ENCODE results near the gene CELF2. TPM values are rescaled to one million over a fixed set of nuclear protein-coding genes. Genes with fewer than 3 reads are reported as not detected.

Gene CELF2
- total and polyA plus RNA-seq, 2 of the 4 experiments (the other 2 are of a cell fraction): 3.5 to 6.6 TPM

DNA sequence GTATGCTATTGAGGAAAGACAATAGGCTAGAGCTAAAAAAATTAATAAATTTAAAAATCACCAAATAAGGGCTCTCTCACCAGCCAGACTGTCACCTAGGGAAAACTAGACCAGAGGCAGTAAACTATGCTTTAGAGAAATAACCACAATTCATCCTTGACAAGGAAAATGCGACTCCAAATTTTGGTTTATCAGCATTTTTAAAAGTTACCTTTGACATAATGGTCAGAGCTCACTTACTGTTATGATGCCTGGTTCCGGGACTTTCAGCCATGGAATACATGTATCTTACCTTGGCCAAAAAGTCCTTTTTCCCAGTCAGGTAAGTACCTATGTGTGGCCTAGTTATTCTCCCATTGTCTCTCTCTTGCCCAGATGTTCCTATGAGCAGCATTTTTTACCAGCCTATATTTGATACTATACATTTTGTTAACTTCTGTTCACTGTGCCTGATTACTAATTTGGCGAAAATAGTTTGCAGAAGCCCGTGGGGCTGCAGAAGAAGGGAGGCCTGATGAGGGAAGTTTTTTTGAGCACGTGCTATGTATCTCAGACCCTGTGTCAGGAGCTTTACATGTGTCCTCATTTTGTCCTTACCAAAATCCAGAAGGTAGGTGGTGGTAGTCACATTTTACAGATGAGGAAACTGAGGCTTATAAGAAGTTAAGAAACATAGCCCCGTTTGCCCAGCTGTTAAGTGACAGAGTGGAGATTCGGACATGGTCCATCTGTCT, 149.7 kb downstream of the CELF2 start:
- POLR2A ChIA-PET (ENCODE audit: unreplicated experiment): no interaction called here
- WGBS, 2 experiments (ENCODE audit: extremely low coverage in 2 of 2, insufficient read length in 1 of 2): 100% methylated on average over 1 of the region's 7 CpGs; no CpG with 5 or more reads in 1 of the 2 experiments
- no peak for TF ChIP-seq RFX5 (IDR thresholded peaks at IDR 0.05; ENCODE audit: low read depth, low read length)
- TF ChIP-seq, protein P1, sequence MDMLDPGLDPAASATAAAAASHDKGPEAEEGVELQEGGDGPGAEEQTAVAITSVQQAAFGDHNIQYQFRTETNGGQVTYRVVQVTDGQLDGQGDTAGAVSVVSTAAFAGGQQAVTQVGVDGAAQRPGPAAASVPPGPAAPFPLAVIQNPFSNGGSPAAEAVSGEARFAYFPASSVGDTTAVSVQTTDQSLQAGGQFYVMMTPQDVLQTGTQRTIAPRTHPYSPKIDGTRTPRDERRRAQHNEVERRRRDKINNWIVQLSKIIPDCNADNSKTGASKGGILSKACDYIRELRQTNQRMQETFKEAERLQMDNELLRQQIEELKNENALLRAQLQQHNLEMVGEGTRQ (IDR thresholded peaks at IDR 0.05; ENCODE audit: low read depth, low read length): no peak
- TF ChIP-seq POLR2A (IDR thresholded peaks at IDR 0.05; ENCODE audit: low read depth, low read length): no peak
- TF ChIP-seq, protein P2, sequence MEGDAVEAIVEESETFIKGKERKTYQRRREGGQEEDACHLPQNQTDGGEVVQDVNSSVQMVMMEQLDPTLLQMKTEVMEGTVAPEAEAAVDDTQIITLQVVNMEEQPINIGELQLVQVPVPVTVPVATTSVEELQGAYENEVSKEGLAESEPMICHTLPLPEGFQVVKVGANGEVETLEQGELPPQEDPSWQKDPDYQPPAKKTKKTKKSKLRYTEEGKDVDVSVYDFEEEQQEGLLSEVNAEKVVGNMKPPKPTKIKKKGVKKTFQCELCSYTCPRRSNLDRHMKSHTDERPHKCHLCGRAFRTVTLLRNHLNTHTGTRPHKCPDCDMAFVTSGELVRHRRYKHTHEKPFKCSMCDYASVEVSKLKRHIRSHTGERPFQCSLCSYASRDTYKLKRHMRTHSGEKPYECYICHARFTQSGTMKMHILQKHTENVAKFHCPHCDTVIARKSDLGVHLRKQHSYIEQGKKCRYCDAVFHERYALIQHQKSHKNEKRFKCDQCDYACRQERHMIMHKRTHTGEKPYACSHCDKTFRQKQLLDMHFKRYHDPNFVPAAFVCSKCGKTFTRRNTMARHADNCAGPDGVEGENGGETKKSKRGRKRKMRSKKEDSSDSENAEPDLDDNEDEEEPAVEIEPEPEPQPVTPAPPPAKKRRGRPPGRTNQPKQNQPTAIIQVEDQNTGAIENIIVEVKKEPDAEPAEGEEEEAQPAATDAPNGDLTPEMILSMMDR (conservative IDR thresholded peaks at IDR 0.05; ENCODE audit: low read depth, low read length): no peak
- no peak for TF ChIP-seq CEBPB (IDR thresholded peaks at IDR 0.05; ENCODE audit: low read depth, low read length)
- no peak for TF ChIP-seq FOS (IDR thresholded peaks at IDR 0.05; ENCODE audit: low read depth, low read length)
- TF ChIP-seq, protein P3, sequence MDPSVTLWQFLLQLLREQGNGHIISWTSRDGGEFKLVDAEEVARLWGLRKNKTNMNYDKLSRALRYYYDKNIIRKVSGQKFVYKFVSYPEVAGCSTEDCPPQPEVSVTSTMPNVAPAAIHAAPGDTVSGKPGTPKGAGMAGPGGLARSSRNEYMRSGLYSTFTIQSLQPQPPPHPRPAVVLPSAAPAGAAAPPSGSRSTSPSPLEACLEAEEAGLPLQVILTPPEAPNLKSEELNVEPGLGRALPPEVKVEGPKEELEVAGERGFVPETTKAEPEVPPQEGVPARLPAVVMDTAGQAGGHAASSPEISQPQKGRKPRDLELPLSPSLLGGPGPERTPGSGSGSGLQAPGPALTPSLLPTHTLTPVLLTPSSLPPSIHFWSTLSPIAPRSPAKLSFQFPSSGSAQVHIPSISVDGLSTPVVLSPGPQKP (IDR thresholded peaks at IDR 0.05; ENCODE audit: borderline replicate concordance, low read depth, low read length): no peak
- no peak for TF ChIP-seq MXI1 (IDR thresholded peaks at IDR 0.05; ENCODE audit: borderline replicate concordance, low read depth, low read length)
- TF ChIP-seq BHLHE40 (IDR thresholded peaks at IDR 0.05; ENCODE audit: low read depth, low read length): no peak
- no peak for TF ChIP-seq RCOR1 (IDR thresholded peaks at IDR 0.05; ENCODE audit: insufficient replicate concordance, low read length)
- no TSS peak for BruUV-seq (replicated peaks)
- Histone ChIP-seq H3K9me3 (ENCODE audit: control insufficient read depth, insufficient read depth, low read length) (no peaks in the 10 kb centered on the region), H3K4me3 (ENCODE audit: insufficient read depth, low read depth, low read length) (no peak overlapping the region), H2BK5ac (ENCODE audit: low read depth, low read length, poor library complexity, severe bottlenecking) (no peak overlapping the region), H4K20me1 (ENCODE audit: insufficient read depth, low read length) (no peaks in the 10 kb centered on the region), H4K8ac (ENCODE audit: low read depth in 2 of 2, low read length in 2 of 2) (no peak overlapping the region), H4K5ac (ENCODE audit: low read depth, low read length) (no peak overlapping the region), H3K27ac (ENCODE audit: insufficient read depth, low read length) (no peak overlapping the region), H3K79me1 (ENCODE audit: low read depth in 1 of 2, low read length in 2 of 2) (no peaks in the 10 kb centered on the region), H3K36me3 (ENCODE audit: control insufficient read depth, insufficient read depth, low read length) (no peaks in the 10 kb centered on the region), H3K56ac (ENCODE audit: extremely low read depth, insufficient read depth, low read length) (no peak overlapping the region), H2AK9ac (replicated peaks; ENCODE audit: low read depth, low read length, poor library complexity) (no peak overlapping the region), H2BK20ac (ENCODE audit: low read depth, low read length) (no peak overlapping the region), H3K4me1 (ENCODE audit: control insufficient read depth, insufficient read depth, low read length) (peaks cover 3% of the 10 kb centered on the region; the same call in 1 of the 2 replicates), H3K4ac (ENCODE audit: low read depth, low read length) (no peak overlapping the region), H3K4me2 (ENCODE audit: low read depth, low read length) (no peak overlapping the region), H3K18ac (ENCODE audit: low read depth, low read length) (no peak overlapping the region), H3K14ac (replicated peaks; ENCODE audit: low read depth, low read length) (no peak overlapping the region), H2BK15ac (ENCODE audit: low read depth, low read length) (no peak overlapping the region), H2AK5ac (ENCODE audit: low read depth, low read length) (no peak overlapping the region), H3K27me3 (ENCODE audit: control insufficient read depth, insufficient read depth, low read length) (peaks cover 3% of the 10 kb centered on the region; the same call in 1 of the 2 replicates), H3K23ac (ENCODE audit: low read depth, low read length) (no peak overlapping the region), H3K9me1 (ENCODE audit: insufficient read depth, low read length) (0 out of 2 replicates have a peak, but pooled peaks cover 4% of the 10 kb centered on the region), H4K91ac (ENCODE audit: insufficient read depth, low read depth, low read length) (no peak overlapping the region), H2BK120ac (ENCODE audit: low read depth, low read length) (no peak overlapping the region), H3K9ac (ENCODE audit: low read depth, low read length) (no peak overlapping the region), H2AFZ (replicated peaks; ENCODE audit: low read length, poor library complexity) (no peak overlapping the region)
- intact Hi-C loops (cut with micrococcal nuclease): no loop called here
- ATAC-seq (ENCODE audit: low read depth): no peak
- CTCF ChIA-PET: no interaction called here
- dilution Hi-C loops (cut with HindIII; ENCODE audit: low sequenced_read_pairs, unreplicated experiment): no loop called here
- in situ Hi-C loops (cut with MboI; ENCODE audit: low sequenced_read_pairs): no loop called here
- no peak for DNase-seq
